Pulmonary artery endothelial cell (primary cell): Measurements from ENCODE around the gene DEFB113. TPM values are rescaled to one million over a fixed set of nuclear protein-coding genes. Genes with fewer than 3 reads are reported as not detected.
"Not testable (repeated sequence)": the region's sequence is repeated elsewhere in the genome, so short reads cannot be mapped to it uniquely, and the experiment has no call there.

Experiments
- DNase-seq: peaks from one replicate; pipeline ENCODE4 v3.0.0-alpha.2; 2011; ENCODE audit warnings: low read depth, low spot score
- total RNA-seq: library from RNA; depleted of rRNA; stranded (reverse); fragments of >200 nt; gene quantifications from 2 replicates; pipeline ENCODE4 v1.2.3, GENCODE V29; 2014

Gene DEFB113
- total RNA-seq, result not detected in 2 replicates

GRCh38 chr6:49969605-49970004 lies at the start of gene DEFB113:
Gene DEFB113, minus strand, starts transcription at chr6:49969625. Its CDS starts 0 bp downstream, at chr6:49969625.
- no peak for DNase-seq

- no peak for DNase-seq
Observed at GRCh38 chr6:50007819-50008218, 38.4 kb upstream of the DEFB113 start.

- DNase-seq, result no peak
Observed at GRCh38 chr6:50003139-50003538, 33.7 kb upstream of the DEFB113 start.

- DNase-seq, result no peak
Observed at GRCh38 chr6:49995278-49995677, 25.9 kb upstream of the DEFB113 start.

- no peak for DNase-seq
Observed at GRCh38 chr6:49988900-49989299, 19.5 kb upstream of the DEFB113 start.

GRCh38 chr6:49987749-49988148 lies 18.3 kb upstream of the DEFB113 start:
- no peak for DNase-seq

- DNase-seq, result no peak
Observed at GRCh38 chr6:49986551-49986950, 17.1 kb upstream of the DEFB113 start.

- DNase-seq, result no peak
Observed at GRCh38 chr6:49982046-49982445, 12.6 kb upstream of the DEFB113 start.

GRCh38 chr6:49980898-49981297 lies 11.5 kb upstream of the DEFB113 start:
- no peak for DNase-seq

GRCh38 chr6:49979584-49979983 lies 10.2 kb upstream of the DEFB113 start:
- no peak for DNase-seq

GRCh38 chr6:49978332-49979226 lies 9.2 kb upstream of the DEFB113 start:
- DNase-seq, result no peak

GRCh38 chr6:49966823-49967222 lies 2.6 kb downstream of the DEFB113 start:
- DNase-seq, result no peak

- DNase-seq, result no peak
Observed at GRCh38 chr6:49966334-49966733, 3.1 kb downstream of the DEFB113 start.

- DNase-seq, result no peak
Observed at GRCh38 chr6:49964064-49964463, 5.4 kb downstream of the DEFB113 start, which contains the start of gene DEFB114. Gene DEFB114, minus strand, starts transcription at chr6:49964164. Its CDS starts 59 bp downstream, at chr6:49964105.

GRCh38 chr6:49958180-49958579 lies 11.2 kb downstream of the DEFB113 start:
- no peak for DNase-seq

GRCh38 chr6:49955847-49956246 lies 13.6 kb downstream of the DEFB113 start:
- DNase-seq, result no peak

GRCh38 chr6:49951926-49952325 lies 17.5 kb downstream of the DEFB113 start:
- no peak for DNase-seq

- DNase-seq, result no peak
Observed at GRCh38 chr6:49950415-49950751, 19.0 kb downstream of the DEFB113 start.

- DNase-seq, result no peak
Observed at GRCh38 chr6:49949062-49949461, 20.4 kb downstream of the DEFB113 start.

- DNase-seq, result no peak
Observed at GRCh38 chr6:49946835-49947234, 22.6 kb downstream of the DEFB113 start.

- DNase-seq, result not testable (repeated sequence)
Observed at GRCh38 chr6:49944068-49944467, 25.4 kb downstream of the DEFB113 start.

- DNase-seq, result no peak
Observed at GRCh38 chr6:49939993-49940498, 29.4 kb downstream of the DEFB113 start.

- DNase-seq, result no peak
Observed at GRCh38 chr6:49937811-49938210, 31.6 kb downstream of the DEFB113 start.
